GM12878 (cell line): ENCODE measurements around the gene HSFX3. TPM values are rescaled to one million over a fixed set of nuclear protein-coding genes. Genes with fewer than 3 reads are reported as not detected.

Experiments used
- ATAC-seq: fragments of 200-7000 bp; cut with Tn5 transposase; 3 replicates; pipeline ENCODE4 v1.9.1; 2020; ENCODE audit warnings: mild to moderate bottlenecking, moderate library complexity
- BruUV-seq: library from RNA; stranded (reverse); fragments of 400-500 nt; replicated peaks from 2 replicates; lab custom pipeline; 2021; lab: Mats Ljungman, UMichigan
- CTCF ChIA-PET: fragments of 300-600 bp; sonication (Branson Sonifier 250); formaldehyde crosslinking; extraction: SDS; loops from one replicate; lab custom pipeline; 2021; ENCODE audit warnings: inconsistent platforms; lab: Yijun Ruan, JAX
- POLR2A ChIA-PET: fragments of 350-600 bp; formaldehyde crosslinking; extraction: SDS; loops from one replicate; lab custom pipeline; 2021; ENCODE audit warnings: inconsistent platforms; lab: Charles Lee
- RAD21 ChIA-PET: fragments of 300-600 bp; sonication (Branson Sonifier 250); formaldehyde crosslinking; loops from one replicate; lab custom pipeline; 2023; ENCODE audit warnings: antibody characterized with exemption; ENCODE audit not compliant: unreplicated experiment; lab: Charles Lee
- SMC1A ChIA-PET: fragments of 300-600 bp; sonication (Branson Sonifier 250); formaldehyde crosslinking; loops from one replicate; lab custom pipeline; 2023; ENCODE audit not compliant: unreplicated experiment, uncharacterized antibody; lab: Charles Lee
- DNase-seq: peaks from one replicate; pipeline ENCODE4 v3.0.0-alpha.2; 2011; ENCODE audit warnings: low read depth, low spot score
- FAIRE-seq: peaks from 3 replicates; lab custom pipeline; 2011; peaks lifted over from hg19 to GRCh38; lab: Jason Lieb, UNC
- H2AFZ ChIP-seq: 2 replicates; pipeline ENCODE4 v1.6.0; 2011; ENCODE audit warnings: low read depth, low read length, control low read depth; ENCODE audit not compliant: control insufficient read depth
- H3K27ac ChIP-seq: 2 replicates; pipeline ENCODE4 v1.5.1; 2011; ENCODE audit warnings: control low read depth; ENCODE audit not compliant: control insufficient read depth, insufficient read depth
- H3K27me3 ChIP-seq, 2 experiments: replicated peaks in 1 of 2; 2 replicates each; pipeline versions ENCODE4 v1.6.0 to v1.6.1; 2011; ENCODE audit warnings: low read length in 1 of 2; ENCODE audit not compliant: control insufficient read depth in 2 of 2, insufficient read depth in 2 of 2
- H3K36me3 ChIP-seq, 2 experiments: 2 replicates each; pipeline ENCODE4 v1.5.1; 2011; ENCODE audit warnings: low read length in 1 of 2; ENCODE audit not compliant: control insufficient read depth in 2 of 2, insufficient read depth in 2 of 2
- H3K4me1 ChIP-seq: 2 replicates; pipeline ENCODE4 v1.6.1; 2011; ENCODE audit warnings: mild to moderate bottlenecking, low read length, moderate library complexity, mixed read lengths; ENCODE audit not compliant: control insufficient read depth, insufficient read depth
- H3K4me2 ChIP-seq: 2 replicates; pipeline ENCODE4 v1.6.0; 2011; ENCODE audit warnings: control low read depth; ENCODE audit not compliant: control insufficient read depth, insufficient read depth
- H3K4me3 ChIP-seq: fragments of 200-600 bp; sonication (generic); 2 replicates; pipeline ENCODE4 v1.5.1; 2016
- H3K79me2 ChIP-seq: 2 replicates; pipeline ENCODE4 v1.6.0; 2011; ENCODE audit warnings: low read length; ENCODE audit not compliant: control insufficient read depth, insufficient read depth
- H3K9ac ChIP-seq: 2 replicates; pipeline ENCODE4 v1.8.0; 2011; ENCODE audit warnings: low read length, control low read depth, mixed read lengths; ENCODE audit not compliant: control insufficient read depth, insufficient read depth
- H3K9me3 ChIP-seq: replicated peaks from 3 replicates; pipeline ENCODE4 v1.5.1; 2011; ENCODE audit warnings: mild to moderate bottlenecking, low read length; ENCODE audit not compliant: control insufficient read depth, insufficient read depth
- H4K20me1 ChIP-seq: 2 replicates; pipeline ENCODE4 v1.6.0; 2011; ENCODE audit not compliant: control insufficient read depth, insufficient read depth
- BCL3 ChIP-seq: IDR thresholded peaks from 2 replicates; pipeline ENCODE4 v1.6.1; 2011; ENCODE audit warnings: borderline replicate concordance, low read depth, mild to moderate bottlenecking, moderate library complexity, low read length; ENCODE audit not compliant: insufficient read depth, poor library complexity, severe bottlenecking
- BHLHE40 ChIP-seq, 2 experiments: fragments of 450-650 bp in 1 of 2; IDR thresholded peaks; 2 replicates each; pipeline ENCODE4 v1.6.1; 2011 to 2017; ENCODE audit warnings: low read depth in 2 of 2, borderline replicate concordance in 1 of 2, improper control_type of control experiment in 1 of 2, low read length in 1 of 2, mild to moderate bottlenecking in 1 of 2
- CBX5 ChIP-seq: sonication (generic); IDR thresholded peaks from 2 replicates; pipeline ENCODE4 v1.6.1; 2016; ENCODE audit warnings: low read depth, moderate library complexity, mild to moderate bottlenecking, inconsistent platforms
- HSF1 ChIP-seq: fragments of 150-350 bp; IDR thresholded peaks from 2 replicates; pipeline ENCODE4 v1.6.1; 2014; ENCODE audit warnings: mild to moderate bottlenecking, low read depth, low read length
- MEF2B ChIP-seq: fragments of 450-650 bp; IDR thresholded peaks from 2 replicates; pipeline ENCODE4 v1.6.1; 2018; ENCODE audit warnings: mild to moderate bottlenecking, moderate library complexity; ENCODE audit not compliant: partially characterized antibody, poor library complexity, severe bottlenecking
- PBX3 ChIP-seq: IDR thresholded peaks from 2 replicates; pipeline ENCODE4 v1.6.1; 2011; ENCODE audit warnings: mild to moderate bottlenecking, low read depth, low read length, moderate library complexity; ENCODE audit not compliant: insufficient replicate concordance
- RAD51 ChIP-seq: fragments of 450-650 bp; IDR thresholded peaks from 2 replicates; pipeline ENCODE4 v1.6.1; 2016; ENCODE audit warnings: moderate library complexity, mild to moderate bottlenecking, inconsistent platforms
- SMARCA5 ChIP-seq: fragments of 450-650 bp; IDR thresholded peaks from 2 replicates; pipeline ENCODE4 v1.6.1; 2017; ENCODE audit warnings: mild to moderate bottlenecking
- SPI1 ChIP-seq: IDR thresholded peaks from 2 replicates; pipeline ENCODE4 v1.6.1; 2011; ENCODE audit warnings: low read depth, mild to moderate bottlenecking, low read length, moderate library complexity, borderline replicate concordance; ENCODE audit not compliant: insufficient read depth
- YBX1 ChIP-seq: fragments of 450-650 bp; IDR thresholded peaks from 2 replicates; pipeline ENCODE4 v1.6.1; 2016; ENCODE audit warnings: antibody characterized with exemption
- WGBS: methylation state at CpG from one replicate; pipeline ENCODE4 v1.1.6; 2016; ENCODE audit warnings: low lambda C conversion rate; ENCODE audit not compliant: insufficient replicate concordance, insufficient coverage; ENCODE audit errors: missing lambda C conversion rate; 5-methylcytosine and 5-hydroxymethylcytosine counted together
- in situ Hi-C: fragments of 300-500 bp; cut with MboI; formaldehyde crosslinking; loops from 9 replicates; pipeline ENCODE4 v1.14.3; 2018; ENCODE audit warnings: mixed read lengths
- intact Hi-C: fragments of 100-400 bp; cut with micrococcal nuclease; formaldehyde crosslinking; loops from one replicate; pipeline ENCODE4 v1.14.2; 2022; ENCODE audit not compliant: unreplicated experiment
- polyA plus RNA-seq, 11 experiments: library from polyadenylated mRNA; depleted of rRNA in 4 of 11; unstranded in 6 of 11; stranded (reverse) in 5 of 11; fragments of >200 nt; fragmentation: Nextera tagmentation in 4 of 11; fragmentation: Illumina TruSeq in 1 of 11; extraction: Ambion mirVana in 4 of 11; extraction: Trizol in 1 of 11; gene quantifications; 1 replicate in 1 of 11; 2 replicates in 10 of 11; pipeline versions ENCODE4 v1.2.1 to v1.2.3, GENCODE V29; 2011 to 2016; ENCODE audit warnings: inconsistent platforms in 2 of 11, missing spikeins in 2 of 11, low read depth in 1 of 11
- total RNA-seq, 4 experiments: library from RNA; depleted of rRNA in 3 of 4; stranded (reverse); fragments of >200 nt in 3 of 4; fragmentation: Illumina TruSeq in 1 of 4; extraction: Trizol in 1 of 4; gene quantifications; 2 replicates each; pipeline versions ENCODE4 v1.2.1 to v1.2.3, GENCODE V29; 2013 to 2021

The HSFX3 gene
- total and polyA plus RNA-seq, 10 of the 15 experiments (the other 5 are each of a cell fraction or from before 2014, with no cell fraction given) = 0.05 to 0.40 (median 0.29) TPM; not detected in 5

- no peak for TF ChIP-seq BHLHE40 (IDR thresholded peaks at IDR 0.05; ENCODE audit: borderline replicate concordance in 1 of 2, low read depth in 2 of 2, low read length in 1 of 2)
- no peak for TF ChIP-seq SMARCA5
Measured at GRCh38 chrX:149508467-149508866, 41.3 kb downstream of the HSFX3 start (continued).

GRCh38 chrX:149506349-149506748, 43.4 kb downstream of the HSFX3 start:
- in situ Hi-C loops = loop anchor here (25.0 kb wide), 1 partner anchor 1181 kb away; the partner anchor contains the start of gene MTMR1

More at GRCh38 chrX:149506349-149506748, 43.4 kb downstream of the HSFX3 start:
- Histone ChIP-seq H3K36me3 (no peaks in the 10 kb centered on the region), H3K4me2 (no peak overlapping the region), H3K4me3 (no peak overlapping the region), H2AFZ (no peak overlapping the region), H3K9me3 (no peaks in the 10 kb centered on the region), H4K20me1 (no peaks in the 10 kb centered on the region; the same call in 1 of the 2 replicates), H3K4me1 (peaks cover 14% of the 10 kb centered on the region), H3K27ac (no peak overlapping the region), H3K27me3 (no peaks in the 10 kb centered on the region; a peak in 2 of 4 replicates), H3K9ac (no peak overlapping the region)
- CTCF ChIA-PET = interaction anchor here (0.9 to 2.3 kb wide), 2 partner anchors 16 to 33 kb away, joined by 4 to 16 read pairs; partner anchors contain the start of gene EOLA1
- ATAC-seq (no peak), DNase-seq (no peak), FAIRE-seq (no peak)
- BruUV-seq = no TSS peak
- POLR2A ChIA-PET = no interaction called here
- 90% methylated on average over 2 of the region's 2 CpGs for WGBS
- SMC1A ChIA-PET = interaction anchor here (1.7 kb wide), 1 partner anchor 33 kb away, joined by 4 read pairs; no protein-coding TSS in a partner anchor
- TF ChIP-seq PBX3 (no peak), CBX5 (no peak), SPI1 (no peak), RAD51 (no peak), MEF2B (no peak), HSF1 (no peak), BCL3 (no peak), YBX1 (no peak)
- TF ChIP-seq, all 136 proteins: peak for 0
- intact Hi-C loops = loop anchor here (10.0 kb wide), 1 partner anchor 428 kb away; the partner anchor contains the start of gene EOLA2
- peaks cover 9% of the 10 kb centered on the region for H3K79me2 ChIP-seq
- RAD21 ChIA-PET = no interaction called here
